H1 (cell line): ENCODE measurements around the gene SH3RF2. TPM values are rescaled to one million over a fixed set of nuclear protein-coding genes. Genes with fewer than 3 reads are reported as not detected.

Source experiments
- CTCF ChIA-PET: fragments of 300-600 bp; sonication (Branson Sonifier 250); formaldehyde crosslinking; loops from one replicate; lab custom pipeline; 2021; ENCODE audit not compliant: partially characterized antibody; lab: Charles Lee
- POLR2A ChIA-PET: fragments of 300-600 bp; sonication (Branson Sonifier 250); formaldehyde crosslinking; loops from one replicate; lab custom pipeline; 2021; ENCODE audit warnings: inconsistent platforms; ENCODE audit not compliant: partially characterized antibody; lab: Charles Lee
- DNase-seq, 2 experiments: peaks; one replicate each; pipeline versions ENCODE4 v3.0.0 to v3.0.0-alpha.2; 2010 to 2022; ENCODE audit warnings: low spot score in 2 of 2, low read depth in 1 of 2, mixed read lengths in 1 of 2
- FAIRE-seq: peaks from 2 replicates; lab custom pipeline; 2011; peaks lifted over from hg19 to GRCh38; lab: Jason Lieb, UNC
- H2AFZ ChIP-seq: 2 replicates; pipeline ENCODE4 v1.8.1; 2012; ENCODE audit warnings: low read length, inconsistent platforms
- H2AK5ac ChIP-seq: 2 replicates; pipeline ENCODE4 v1.6.1; 2013; ENCODE audit warnings: low read depth, low read length
- H2BK120ac ChIP-seq: replicated peaks from 2 replicates; pipeline ENCODE3; 2013; ENCODE audit warnings: low read depth, low read length, inconsistent platforms
- H2BK12ac ChIP-seq: 2 replicates; pipeline ENCODE4 v1.6.1; 2013; ENCODE audit warnings: low read depth, low read length
- H2BK15ac ChIP-seq: 2 replicates; pipeline ENCODE4 v1.6.1; 2013; ENCODE audit warnings: low read length
- H2BK20ac ChIP-seq: 2 replicates; pipeline ENCODE4 v1.6.1; 2013; ENCODE audit warnings: low read length
- H2BK5ac ChIP-seq: 2 replicates; pipeline ENCODE4 v1.6.1; 2013; ENCODE audit warnings: low read depth, low read length
- H3K14ac ChIP-seq: 2 replicates; pipeline ENCODE4 v1.6.1; 2013; ENCODE audit warnings: inconsistent platforms; ENCODE audit not compliant: insufficient read length
- H3K18ac ChIP-seq: 2 replicates; pipeline ENCODE4 v1.6.1; 2013; ENCODE audit warnings: low read length; ENCODE audit errors: extremely low read depth
- H3K23ac ChIP-seq: 2 replicates; pipeline ENCODE4 v1.6.1; 2013; ENCODE audit warnings: inconsistent platforms; ENCODE audit not compliant: insufficient read length
- H3K23me2 ChIP-seq: 2 replicates; pipeline ENCODE4 v1.6.1; 2013; ENCODE audit warnings: low read depth, low read length
- H3K27ac ChIP-seq: 2 replicates; pipeline ENCODE4 v1.6.1; 2011; ENCODE audit warnings: low read depth, low read length, inconsistent platforms
- H3K27me3 ChIP-seq, 4 experiments: replicated peaks in 1 of 4; 1 replicate in 1 of 4; 2 replicates in 3 of 4; pipeline versions ENCODE4 v1.6.1 to v1.8.1; 2011 to 2013; ENCODE audit warnings: low read length in 3 of 4, mild to moderate bottlenecking in 3 of 4, inconsistent platforms in 2 of 4, mixed read lengths in 2 of 4, moderate library complexity in 1 of 4; ENCODE audit not compliant: control insufficient read depth in 3 of 4, insufficient read depth in 3 of 4; ENCODE audit errors: extremely low read depth in 1 of 4
- H3K36me3 ChIP-seq, 4 experiments: 2 replicates each; pipeline versions ENCODE4 v1.6.1 to v1.8.1; 2011 to 2013; ENCODE audit warnings: mild to moderate bottlenecking in 4 of 4, low read length in 3 of 4, moderate library complexity in 2 of 4, control low read depth in 1 of 4, inconsistent platforms in 1 of 4; ENCODE audit not compliant: insufficient read depth in 4 of 4, control insufficient read depth in 2 of 4
- H3K4ac ChIP-seq: replicated peaks from 2 replicates; pipeline ENCODE3; 2013; ENCODE audit warnings: low read length, low read depth, mixed read lengths, inconsistent platforms; ENCODE audit not compliant: insufficient read length
- H3K4me1 ChIP-seq, 4 experiments: replicated peaks in 1 of 4; 1 replicate in 1 of 4; 2 replicates in 3 of 4; pipeline versions ENCODE4 v1.6.1 to v1.8.1; 2011 to 2013; ENCODE audit warnings: low read length in 3 of 4, inconsistent platforms in 2 of 4, mixed read lengths in 1 of 4; ENCODE audit not compliant: insufficient read depth in 4 of 4, control insufficient read depth in 3 of 4
- H3K4me2 ChIP-seq, 2 experiments: 2 replicates each; pipeline versions ENCODE4 v1.6.1 to v1.8.1; 2011 to 2013; ENCODE audit warnings: low read depth in 2 of 2, low read length in 2 of 2, control low read depth in 1 of 2, inconsistent platforms in 1 of 2, mild to moderate bottlenecking in 1 of 2; ENCODE audit not compliant: insufficient read depth in 1 of 2
- H3K4me3 ChIP-seq, 4 experiments: fragments of 200-600, 300-600 bp in 1 of 4; sonication (generic), shearing (Covaris generic), sonication (Bioruptor Twin) in 1 of 4; 2 replicates each; pipeline versions ENCODE4 v1.5.1 to v1.8.1; 2011 to 2016; ENCODE audit warnings: low read length in 4 of 4, low read depth in 3 of 4, control low read depth in 2 of 4, inconsistent platforms in 2 of 4, mild to moderate bottlenecking in 2 of 4, mixed read lengths in 1 of 4, moderate library complexity in 1 of 4; ENCODE audit not compliant: insufficient read depth in 2 of 4; ENCODE audit errors: extremely low read depth in 1 of 4
- H3K56ac ChIP-seq: replicated peaks from 2 replicates; pipeline ENCODE3; 2013; ENCODE audit warnings: low read depth, mild to moderate bottlenecking, mixed read lengths, low read length, inconsistent platforms; ENCODE audit not compliant: insufficient read length
- H3K79me1 ChIP-seq: 2 replicates; pipeline ENCODE4 v1.6.1; 2013; ENCODE audit warnings: low read depth, low read length, control low read depth
- H3K79me2 ChIP-seq, 2 experiments: 2 replicates each; pipeline versions ENCODE4 v1.6.1 to v1.8.1; 2012 to 2013; ENCODE audit warnings: low read length in 2 of 2, mild to moderate bottlenecking in 2 of 2, inconsistent platforms in 1 of 2; ENCODE audit not compliant: insufficient read depth in 2 of 2, control insufficient read depth in 1 of 2
- H3K9ac ChIP-seq, 4 experiments: replicated peaks in 1 of 4; 1 replicate in 1 of 4; 2 replicates in 3 of 4; pipeline versions ENCODE4 v1.6.1 to v1.8.1; 2011 to 2013; ENCODE audit warnings: low read depth in 3 of 4, low read length in 3 of 4, control low read depth in 2 of 4, mild to moderate bottlenecking in 2 of 4, moderate library complexity in 2 of 4, inconsistent platforms in 1 of 4; ENCODE audit errors: extremely low read depth in 1 of 4
- H3K9me3 ChIP-seq, 2 experiments: 2 replicates each; pipeline versions ENCODE4 v1.6.1 to v1.8.1; 2012 to 2013; ENCODE audit warnings: mild to moderate bottlenecking in 2 of 2, moderate library complexity in 2 of 2, control low read depth in 1 of 2, inconsistent platforms in 1 of 2, low read depth in 1 of 2, low read length in 1 of 2, mixed read lengths in 1 of 2; ENCODE audit not compliant: insufficient read depth in 2 of 2
- H4K20me1 ChIP-seq, 2 experiments: replicated peaks in 1 of 2; 2 replicates each; pipeline versions ENCODE3 to v1.8.1; 2011 to 2013; ENCODE audit warnings: inconsistent platforms in 2 of 2, low read length in 2 of 2, mild to moderate bottlenecking in 1 of 2; ENCODE audit not compliant: insufficient read depth in 2 of 2, control insufficient read depth in 1 of 2
- H4K5ac ChIP-seq: 2 replicates; pipeline ENCODE4 v1.6.1; 2013; ENCODE audit warnings: low read length, low read depth, mixed read lengths, inconsistent platforms; ENCODE audit not compliant: insufficient read length
- H4K8ac ChIP-seq: 2 replicates; pipeline ENCODE4 v1.8.0; 2013; ENCODE audit warnings: mild to moderate bottlenecking, moderate library complexity, low read length, inconsistent platforms; ENCODE audit not compliant: insufficient read depth; ENCODE audit errors: extremely low read depth
- H4K91ac ChIP-seq: replicated peaks from 2 replicates; pipeline ENCODE3; 2013; ENCODE audit warnings: low read length, mixed read lengths, inconsistent platforms; ENCODE audit not compliant: insufficient read length
- BCL11A ChIP-seq, 2 experiments: IDR thresholded peaks; one replicate each; pipeline ENCODE4 v1.6.1; 2011; ENCODE audit warnings: low read depth in 2 of 2, low read length in 2 of 2, mild to moderate bottlenecking in 2 of 2
- CBX8 ChIP-seq: fragments of 300-800, 300-1000 bp; sonication (generic); IDR thresholded peaks from 2 replicates; pipeline ENCODE4 v1.7.1; 2016; ENCODE audit warnings: low read depth, low read length, borderline replicate concordance
- CEBPB ChIP-seq: IDR thresholded peaks from 2 replicates; pipeline ENCODE4 v1.6.1; 2012; ENCODE audit warnings: low read depth, low read length
- EZH2 ChIP-seq: fragments of 200-600 bp; sonication (generic); IDR thresholded peaks from 2 replicates; pipeline ENCODE4 v1.7.1; 2012; ENCODE audit warnings: low read depth, mild to moderate bottlenecking, moderate library complexity, low read length, inconsistent platforms; ENCODE audit not compliant: severe bottlenecking
- GABPA ChIP-seq: IDR thresholded peaks from 2 replicates; pipeline ENCODE4 v1.6.1; 2011; ENCODE audit warnings: mild to moderate bottlenecking, low read length, moderate library complexity, borderline replicate concordance; ENCODE audit not compliant: insufficient read depth
- KDM5A ChIP-seq: fragments of 200-600 bp; IDR thresholded peaks from 2 replicates; pipeline ENCODE4 v1.7.1; 2012; ENCODE audit warnings: mild to moderate bottlenecking, low read length, inconsistent platforms, mixed read lengths
- POLR2A ChIP-seq, 2 experiments: IDR thresholded peaks; 1 replicate in 1 of 2; 2 replicates in 1 of 2; pipeline ENCODE4 v1.6.1; 2011; ENCODE audit warnings: low read depth in 2 of 2, low read length in 2 of 2, mild to moderate bottlenecking in 2 of 2; ENCODE audit errors: control extremely low read depth in 1 of 2
- POLR2AphosphoS5 ChIP-seq: IDR thresholded peaks from 2 replicates; pipeline ENCODE4 v1.6.1; 2011; ENCODE audit warnings: low read depth, low read length
- POU5F1 ChIP-seq: IDR thresholded peaks from 2 replicates; pipeline ENCODE4 v1.6.1; 2011; ENCODE audit warnings: low read depth, mild to moderate bottlenecking, low read length, moderate library complexity
- RXRA ChIP-seq: IDR thresholded peaks from 2 replicates; pipeline ENCODE4 v1.6.1; 2011; ENCODE audit warnings: low read depth, mild to moderate bottlenecking, low read length, moderate library complexity; ENCODE audit not compliant: insufficient read depth
- SP4 ChIP-seq: IDR thresholded peaks from 2 replicates; pipeline ENCODE4 v1.6.1; 2012; ENCODE audit warnings: low read length, inconsistent platforms
- SRF ChIP-seq: IDR thresholded peaks from 2 replicates; pipeline ENCODE4 v1.6.1; 2011; ENCODE audit warnings: mild to moderate bottlenecking, low read depth, low read length, moderate library complexity
- YY1 ChIP-seq: IDR thresholded peaks from 2 replicates; pipeline ENCODE4 v1.6.1; 2011; ENCODE audit warnings: low read depth, mild to moderate bottlenecking, low read length
- WGBS, 2 experiments: shearing (Covaris generic) in 1 of 2; methylation state at CpG; one replicate each; pipeline versions ENCODE4 v1.1.6 to v1.1.7; 2013 to 2015; ENCODE audit warnings: low lambda C conversion rate in 2 of 2, mixed read lengths in 2 of 2, inconsistent platforms in 1 of 2, low coverage in 1 of 2, missing lambda C conversion rate in 1 of 2; ENCODE audit not compliant: insufficient replicate concordance in 2 of 2, insufficient coverage in 1 of 2, insufficient read length in 1 of 2; ENCODE audit errors: extremely low coverage in 1 of 2, missing lambda C conversion rate in 1 of 2; 5-methylcytosine and 5-hydroxymethylcytosine counted together
- polyA plus RNA-seq, 7 experiments: library from polyadenylated mRNA; depleted of rRNA in 3 of 7; stranded (reverse) in 5 of 7; unstranded in 2 of 7; fragments of >200 nt in 5 of 7; fragments of 200-250 nt in 2 of 7; gene quantifications; 1 replicate in 5 of 7; 2 replicates in 1 of 7; 4 replicates in 1 of 7; pipeline versions ENCODE4 v1.2.1 to v1.2.3, GENCODE V29; 2011 to 2013; ENCODE audit warnings: missing spikeins in 2 of 7, mixed read lengths in 2 of 7
- total RNA-seq: library from RNA; stranded (reverse); fragmentation: NEBNext Ultra II Directional; extraction: Animal tissue kit (Norgen Biotek cat#: 25700); gene quantifications from 2 replicates; pipeline ENCODE4 v1.2.1, GENCODE V29; 2021
- TF ChIP-seq, protein P1 (sequence below): IDR thresholded peaks from 2 replicates; pipeline ENCODE4 v1.6.1; 2011; ENCODE audit warnings: low read depth, mild to moderate bottlenecking, low read length; ENCODE audit not compliant: insufficient read depth

Gene SH3RF2
- total and polyA plus RNA-seq, 2 of the 8 experiments (the other 6 are each of a cell fraction or from before 2014, with no cell fraction given) = 0.80 to 0.95 TPM

GRCh38 chr5:146068206-146068605 is 131.8 kb downstream of the SH3RF2 start:
- Histone ChIP-seq H2BK20ac (no peak overlapping the region), H3K4me1 (peaks cover 3 to 7% (median 6%) of the 10 kb centered on the region in 4 experiments; a peak in 5 of 7 replicates), H3K56ac (no peak overlapping the region), H4K20me1 (no peaks in the 10 kb centered on the region), H2BK5ac (no peak overlapping the region), H3K79me2 (no peaks in the 10 kb centered on the region), H2BK15ac (no peak overlapping the region), H3K23me2 (peaks cover 2% of the 10 kb centered on the region; the same call in 1 of the 2 replicates), H3K27ac (no peak overlapping the region), H4K8ac (no peak overlapping the region), H3K4ac (no peak overlapping the region), H3K79me1 (no peaks in the 10 kb centered on the region), H2BK120ac (no peak overlapping the region), H3K14ac (no peak overlapping the region), H3K4me2 (no peak overlapping the region), H3K18ac (no peak overlapping the region), H4K91ac (no peak overlapping the region), H3K4me3 (no peak overlapping the region), H3K36me3 (no peaks in the 10 kb centered on the region), H2AFZ (no peak overlapping the region), H3K27me3 (no peaks in the 10 kb centered on the region; a peak in 1 of 7 replicates), H3K9me3 (no peaks in the 10 kb centered on the region), H4K5ac (no peak overlapping the region), H3K23ac (no peak overlapping the region), H3K9ac (no peak overlapping the region), H2BK12ac (no peak overlapping the region), H2AK5ac (no peak overlapping the region)
- ChIA-PET POLR2A (interaction anchor here (1.0 kb wide), 1 partner anchor 196 kb away, joined by 3 read pairs; no protein-coding TSS in a partner anchor), CTCF (interaction anchor here (0.8 to 3.0 kb wide), 6 partner anchors 10 to 41 kb away, joined by 3 to 16 read pairs (median 4); no protein-coding TSS in a partner anchor)
- FAIRE-seq (no peak), DNase-seq (no peak)
- TF ChIP-seq POU5F1 (no peak), POLR2AphosphoS5 (no peak), SP4 (no peak), KDM5A (no peak), GABPA (no peak), CBX8 (no peak), EZH2 (no peak), SRF (no peak), CEBPB (no peak), POLR2A (IDR thresholded peaks at IDR 0.05; ENCODE audit: control extremely low read depth in 1 of 2, low read depth in 2 of 2, low read length in 2 of 2) (no peak), YY1 (no peak), RXRA (no peak), BCL11A (IDR thresholded peaks at IDR 0.05; ENCODE audit: low read depth in 2 of 2, low read length in 2 of 2) (no peak)
- TF ChIP-seq, protein P1, sequence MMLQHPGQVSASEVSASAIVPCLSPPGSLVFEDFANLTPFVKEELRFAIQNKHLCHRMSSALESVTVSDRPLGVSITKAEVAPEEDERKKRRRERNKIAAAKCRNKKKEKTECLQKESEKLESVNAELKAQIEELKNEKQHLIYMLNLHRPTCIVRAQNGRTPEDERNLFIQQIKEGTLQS = no peak
- WGBS, 2 experiments = 93% methylated on average over 9 of the region's 9 CpGs; no CpG with 5 or more reads in 1 of the 2 experiments
